ENCODE results near the gene MYO5B. TPM values are rescaled to one million over a fixed set of nuclear protein-coding genes. Genes with fewer than 3 reads are reported as not detected.

The MYO5B gene
- total RNA-seq, 5 donors from 2014 or later (not counting 1 experiment from before 2014, with no cell fraction given), result 0.09 to 0.72 (median 0.50) TPM; not detected in 2

GRCh38 chr18:50002781-50003180 is 192.2 kb downstream of the MYO5B start:
- H3K9me3 Mint-ChIP-seq, result no peaks in the 10 kb centered on the region
- Histone ChIP-seq H3K27ac (ENCODE audit: low read length) (no peak overlapping the region), H3K4me3 (ENCODE audit: control insufficient read depth in 1 of 2, extremely low read depth in 1 of 2, low read length in 1 of 2) (no peak overlapping the region), H3K27me3 (replicated peaks in 1 of 2; ENCODE audit: control insufficient read depth in 2 of 2, extremely low read depth in 1 of 2, insufficient read depth in 2 of 2, low read length in 1 of 2) (peaks cover 0 to 22% of the 10 kb centered on the region in 2 experiments), H3K9me3 (no peaks in the 10 kb centered on the region), H3K36me3 (ENCODE audit: control insufficient read depth in 2 of 2, extremely low read depth in 1 of 2, insufficient read depth in 1 of 2, low read length in 1 of 2) (no peaks in the 10 kb centered on the region), H3K4me1 (ENCODE audit: control insufficient read depth in 1 of 2, extremely low read depth in 1 of 2, insufficient read depth in 2 of 2, low read length in 2 of 2) (no peaks in the 10 kb centered on the region)
- ChIA-PET CTCF (no interaction called here), POLR2A (no interaction called here)
- H3K4me3 Mint-ChIP-seq, result no peak overlapping the region
- no peaks in the 10 kb centered on the region for H3K36me3 Mint-ChIP-seq
- WGBS (ENCODE audit: insufficient coverage), result 70% methylated on average over 2 of the region's 2 CpGs
- DNase-seq (no peak), ATAC-seq (replicated peaks in 1 of 4) (no peak)
- H3K27me3 Mint-ChIP-seq, result peaks cover 7 to 12% of the 10 kb centered on the region in 2 donors
- no peaks in the 10 kb centered on the region for H3K4me1 Mint-ChIP-seq
- no peak overlapping the region for H3K27ac Mint-ChIP-seq

- no peak overlapping the region for H3K27ac ChIP-seq (ENCODE audit: low read length)
- H3K4me1 ChIP-seq (ENCODE audit: control insufficient read depth in 1 of 2, extremely low read depth in 1 of 2, insufficient read depth in 2 of 2, low read length in 2 of 2), result no peaks in the 10 kb centered on the region
- Mint-ChIP-seq H3K4me1 (no peaks in the 10 kb centered on the region), H3K36me3 (no peaks in the 10 kb centered on the region), H3K27me3 (peaks cover 7 to 12% of the 10 kb centered on the region in 2 donors), H3K9me3 (no peaks in the 10 kb centered on the region), H3K4me3 (no peak overlapping the region), H3K27ac (no peak overlapping the region)
- H3K36me3 ChIP-seq (ENCODE audit: control insufficient read depth in 2 of 2, extremely low read depth in 1 of 2, insufficient read depth in 1 of 2, low read length in 1 of 2), result no peaks in the 10 kb centered on the region
- POLR2A ChIA-PET, result no interaction called here
- H3K9me3 ChIP-seq, result no peaks in the 10 kb centered on the region
- 80% methylated on average over 2 of the region's 5 CpGs for WGBS (ENCODE audit: insufficient coverage)
- CTCF ChIA-PET, result no interaction called here
- DNase-seq (no peak), ATAC-seq (replicated peaks in 1 of 4) (no peak)
- no peak overlapping the region for H3K4me3 ChIP-seq (ENCODE audit: control insufficient read depth in 1 of 2, extremely low read depth in 1 of 2, low read length in 1 of 2)
- peaks cover 0 to 15% of the 10 kb centered on the region in 2 experiments for H3K27me3 ChIP-seq (replicated peaks in 1 of 2; ENCODE audit: control insufficient read depth in 2 of 2, extremely low read depth in 1 of 2, insufficient read depth in 2 of 2, low read length in 1 of 2)
These were observed 194.7 kb downstream of the MYO5B start for GRCh38 chr18:50000227-50000626.

- H3K4me1 Mint-ChIP-seq, result no peaks in the 10 kb centered on the region
- Histone ChIP-seq H3K4me3 (ENCODE audit: control insufficient read depth in 1 of 2, extremely low read depth in 1 of 2, low read length in 1 of 2) (no peak overlapping the region), H3K9me3 (no peaks in the 10 kb centered on the region), H3K27ac (ENCODE audit: low read length) (no peak overlapping the region), H3K36me3 (ENCODE audit: control insufficient read depth in 2 of 2, extremely low read depth in 1 of 2, insufficient read depth in 1 of 2, low read length in 1 of 2) (no peaks in the 10 kb centered on the region), H3K4me1 (ENCODE audit: control insufficient read depth in 1 of 2, extremely low read depth in 1 of 2, insufficient read depth in 2 of 2, low read length in 2 of 2) (no peaks in the 10 kb centered on the region), H3K27me3 (replicated peaks in 1 of 2; ENCODE audit: control insufficient read depth in 2 of 2, extremely low read depth in 1 of 2, insufficient read depth in 2 of 2, low read length in 1 of 2) (peaks cover 0 to 15% of the 10 kb centered on the region in 2 experiments)
- H3K9me3 Mint-ChIP-seq, result no peaks in the 10 kb centered on the region
- H3K27ac Mint-ChIP-seq, result no peak overlapping the region
- H3K27me3 Mint-ChIP-seq, result peaks cover 7 to 12% of the 10 kb centered on the region in 2 donors
- ChIA-PET CTCF (no interaction called here), POLR2A (no interaction called here)
- no peaks in the 10 kb centered on the region for H3K36me3 Mint-ChIP-seq
- ATAC-seq (replicated peaks in 1 of 4), result no peak
- no peak for DNase-seq
- WGBS (ENCODE audit: insufficient coverage), result 83% methylated on average over 2 of the region's 6 CpGs
- H3K4me3 Mint-ChIP-seq, result no peak overlapping the region
These were observed 195.8 kb downstream of the MYO5B start for GRCh38 chr18:49999128-49999527.

- no peaks in the 10 kb centered on the region for H3K4me1 Mint-ChIP-seq
- H3K27ac ChIP-seq (ENCODE audit: low read length), result no peak overlapping the region
- POLR2A ChIA-PET, result no interaction called here
- H3K4me3 Mint-ChIP-seq, result no peak overlapping the region
- CTCF ChIA-PET, result interaction anchor here in 1 of 2 donors (0.6 kb wide), 1 partner anchor 54 kb away, joined by 12 read pairs; no protein-coding TSS in a partner anchor
- H3K27me3 Mint-ChIP-seq, result peaks cover 7 to 10% of the 10 kb centered on the region in 2 donors
- ATAC-seq (replicated peaks in 1 of 4) (no peak), DNase-seq (no peak)
- WGBS (ENCODE audit: insufficient coverage), result 78% methylated on average over 5 of the region's 6 CpGs
- H3K4me3 ChIP-seq (ENCODE audit: control insufficient read depth in 1 of 2, extremely low read depth in 1 of 2, low read length in 1 of 2), result no peak overlapping the region
- no peak overlapping the region for H3K27ac Mint-ChIP-seq
- H3K36me3 ChIP-seq (ENCODE audit: control insufficient read depth in 2 of 2, extremely low read depth in 1 of 2, insufficient read depth in 1 of 2, low read length in 1 of 2), result no peaks in the 10 kb centered on the region
- no peaks in the 10 kb centered on the region for H3K9me3 Mint-ChIP-seq
- no peaks in the 10 kb centered on the region for H3K36me3 Mint-ChIP-seq
- no peaks in the 10 kb centered on the region for H3K9me3 ChIP-seq
- H3K27me3 ChIP-seq (replicated peaks in 1 of 2; ENCODE audit: control insufficient read depth in 2 of 2, extremely low read depth in 1 of 2, insufficient read depth in 2 of 2, low read length in 1 of 2), result peaks cover 2 to 10% of the 10 kb centered on the region in 2 experiments
- H3K4me1 ChIP-seq (ENCODE audit: control insufficient read depth in 1 of 2, extremely low read depth in 1 of 2, insufficient read depth in 2 of 2, low read length in 2 of 2), result no peaks in the 10 kb centered on the region
These were observed 197.4 kb downstream of the MYO5B start for GRCh38 chr18:49997558-49997957.

GRCh38 chr18:49994410-49994809 is 200.5 kb downstream of the MYO5B start:
- no peaks in the 10 kb centered on the region for H3K9me3 ChIP-seq
- 89% methylated on average over 3 of the region's 4 CpGs for WGBS (ENCODE audit: insufficient coverage)
- no peak overlapping the region for H3K4me3 ChIP-seq (ENCODE audit: control insufficient read depth in 1 of 2, extremely low read depth in 1 of 2, low read length in 1 of 2)
- no peaks in the 10 kb centered on the region for H3K36me3 ChIP-seq (ENCODE audit: control insufficient read depth in 2 of 2, extremely low read depth in 1 of 2, insufficient read depth in 1 of 2, low read length in 1 of 2)
- peaks cover 5 to 8% of the 10 kb centered on the region in 2 donors for H3K27me3 Mint-ChIP-seq
- H3K4me3 Mint-ChIP-seq, result no peak overlapping the region
- H3K27me3 ChIP-seq (replicated peaks in 1 of 2; ENCODE audit: control insufficient read depth in 2 of 2, extremely low read depth in 1 of 2, insufficient read depth in 2 of 2, low read length in 1 of 2), result peaks cover 0 to 2% of the 10 kb centered on the region in 2 experiments
- H3K4me1 Mint-ChIP-seq, result peaks cover 0 to 6% (median 0%) of the 10 kb centered on the region in 3 donors
- H3K9me3 Mint-ChIP-seq, result no peaks in the 10 kb centered on the region
- no peak overlapping the region for H3K27ac ChIP-seq (ENCODE audit: low read length)
- no peak overlapping the region for H3K27ac Mint-ChIP-seq
- POLR2A ChIA-PET, result no interaction called here
- H3K4me1 ChIP-seq (ENCODE audit: control insufficient read depth in 1 of 2, extremely low read depth in 1 of 2, insufficient read depth in 2 of 2, low read length in 2 of 2), result peaks cover 0 to 1% of the 10 kb centered on the region in 2 experiments
- DNase-seq (no peak), ATAC-seq (replicated peaks in 1 of 4) (no peak)
- CTCF ChIA-PET, result no interaction called here
- no peaks in the 10 kb centered on the region for H3K36me3 Mint-ChIP-seq

- Mint-ChIP-seq H3K4me3 (no peak overlapping the region), H3K36me3 (no peaks in the 10 kb centered on the region), H3K27ac (no peak overlapping the region), H3K9me3 (no peaks in the 10 kb centered on the region), H3K27me3 (peaks cover 2 to 8% of the 10 kb centered on the region in 2 donors), H3K4me1 (peaks cover 0 to 8% (median 0%) of the 10 kb centered on the region in 3 donors)
- Histone ChIP-seq H3K27me3 (replicated peaks in 1 of 2; ENCODE audit: control insufficient read depth in 2 of 2, extremely low read depth in 1 of 2, insufficient read depth in 2 of 2, low read length in 1 of 2) (peaks cover 0 to 2% of the 10 kb centered on the region in 2 experiments), H3K4me3 (ENCODE audit: control insufficient read depth in 1 of 2, extremely low read depth in 1 of 2, low read length in 1 of 2) (no peak overlapping the region), H3K27ac (ENCODE audit: low read length) (no peak overlapping the region), H3K4me1 (ENCODE audit: control insufficient read depth in 1 of 2, extremely low read depth in 1 of 2, insufficient read depth in 2 of 2, low read length in 2 of 2) (peaks cover 0 to 4% of the 10 kb centered on the region in 2 experiments), H3K36me3 (ENCODE audit: control insufficient read depth in 2 of 2, extremely low read depth in 1 of 2, insufficient read depth in 1 of 2, low read length in 1 of 2) (no peaks in the 10 kb centered on the region), H3K9me3 (no peaks in the 10 kb centered on the region)
- WGBS (ENCODE audit: insufficient coverage), result 79% methylated on average over 2 of the region's 6 CpGs
- ChIA-PET POLR2A (no interaction called here), CTCF (no interaction called here)
- no peak for DNase-seq
- no peak for ATAC-seq (replicated peaks in 1 of 4)
These were observed 201.6 kb downstream of the MYO5B start for GRCh38 chr18:49993299-49993698.

GRCh38 chr18:49988733-49989132 is 206.2 kb downstream of the MYO5B start:
- Histone ChIP-seq H3K27ac (ENCODE audit: low read length) (no peak overlapping the region), H3K4me3 (ENCODE audit: control insufficient read depth in 1 of 2, extremely low read depth in 1 of 2, low read length in 1 of 2) (no peak overlapping the region), H3K9me3 (no peaks in the 10 kb centered on the region), H3K4me1 (ENCODE audit: control insufficient read depth in 1 of 2, extremely low read depth in 1 of 2, insufficient read depth in 2 of 2, low read length in 2 of 2) (peaks cover 0 to 4% of the 10 kb centered on the region in 2 experiments), H3K27me3 (replicated peaks in 1 of 2; ENCODE audit: control insufficient read depth in 2 of 2, extremely low read depth in 1 of 2, insufficient read depth in 2 of 2, low read length in 1 of 2) (peaks cover 0 to under 1% of the 10 kb centered on the region in 2 experiments), H3K36me3 (ENCODE audit: control insufficient read depth in 2 of 2, extremely low read depth in 1 of 2, insufficient read depth in 1 of 2, low read length in 1 of 2) (no peaks in the 10 kb centered on the region)
- H3K27ac Mint-ChIP-seq, result no peak overlapping the region
- ChIA-PET CTCF (no interaction called here), POLR2A (no interaction called here)
- ATAC-seq (replicated peaks in 1 of 4), result no peak
- H3K4me1 Mint-ChIP-seq, result peaks cover 0 to 8% (median 0%) of the 10 kb centered on the region in 3 donors
- no peaks in the 10 kb centered on the region for H3K36me3 Mint-ChIP-seq
- H3K4me3 Mint-ChIP-seq, result no peak overlapping the region
- H3K27me3 Mint-ChIP-seq, result peaks cover 2 to 12% of the 10 kb centered on the region in 2 donors
- WGBS (ENCODE audit: insufficient coverage), result 93% methylated on average over 2 of the region's 2 CpGs
- no peaks in the 10 kb centered on the region for H3K9me3 Mint-ChIP-seq
- no peak for DNase-seq
